GM23338 (cell line): ENCODE results near the gene HGFAC. TPM values are rescaled to one million over a fixed set of nuclear protein-coding genes. Genes with fewer than 3 reads are reported as not detected.

Experiments used
- ATAC-seq: fragments of 200-7000 bp; cut with Tn5 transposase; 3 replicates; pipeline ENCODE4 v1.9.1; 2020
- DNase-seq: peaks from one replicate; pipeline ENCODE4 v3.0.0-alpha.2; 2015; ENCODE audit warnings: low spot score
- H2AFZ ChIP-seq: fragments of 200-600 bp; sonication (generic); 2 replicates; pipeline ENCODE4 v1.8.0; 2016; ENCODE audit warnings: antibody characterized with exemption, mild to moderate bottlenecking, moderate library complexity
- H3F3A ChIP-seq: fragments of 200-600 bp; sonication (generic); replicated peaks from 2 replicates; pipeline ENCODE4 v1.8.0; 2017; ENCODE audit warnings: antibody characterized with exemption, mixed run types, low read depth
- H3K27ac ChIP-seq: fragments of 200-600 bp; sonication (generic); 2 replicates; pipeline ENCODE4 v1.6.1; 2016; ENCODE audit warnings: low read depth
- H3K27me3 ChIP-seq: fragments of 200-600 bp; sonication (generic); 2 replicates; pipeline ENCODE4 v1.8.0; 2016; ENCODE audit warnings: mild to moderate bottlenecking, mixed run types, moderate library complexity; ENCODE audit not compliant: insufficient read depth
- H3K36me3 ChIP-seq: fragments of 200-600 bp; sonication (generic); 2 replicates; pipeline ENCODE4 v1.8.0; 2016; ENCODE audit warnings: mild to moderate bottlenecking; ENCODE audit not compliant: insufficient read depth
- H3K4me1 ChIP-seq: fragments of 200-600 bp; sonication (generic); 2 replicates; pipeline ENCODE4 v1.8.0; 2016; ENCODE audit warnings: mild to moderate bottlenecking, moderate library complexity; ENCODE audit not compliant: insufficient read depth
- H3K4me2 ChIP-seq: fragments of 200-600 bp; sonication (generic); 2 replicates; pipeline ENCODE4 v1.7.1; 2017; ENCODE audit warnings: mixed run types
- H3K4me3 ChIP-seq: fragments of 200-600 bp; sonication (generic); 2 replicates; pipeline ENCODE4 v1.6.1; 2016; ENCODE audit warnings: mixed run types
- H3K79me2 ChIP-seq: fragments of 200-600 bp; sonication (generic); replicated peaks from 2 replicates; pipeline ENCODE4 v1.8.0; 2017; ENCODE audit warnings: mild to moderate bottlenecking; ENCODE audit not compliant: insufficient read depth
- H3K9me2 ChIP-seq: fragments of 200-600 bp; sonication (generic); 2 replicates; pipeline ENCODE4 v1.8.0; 2017; ENCODE audit not compliant: insufficient read depth
- H4K20me1 ChIP-seq: fragments of 200-600 bp; sonication (generic); replicated peaks from 2 replicates; pipeline ENCODE4 v1.8.0; 2017; ENCODE audit warnings: mild to moderate bottlenecking; ENCODE audit not compliant: insufficient read depth
- H3K27ac Mint-ChIP-seq: 2 replicates; pipeline ENCODE4 v1.8.0; 2020; ENCODE audit warnings: inconsistent platforms, mild to moderate bottlenecking, moderate library complexity, mixed read lengths
- H3K27me3 Mint-ChIP-seq: 3 replicates; pipeline ENCODE4 v1.8.0; 2022; ENCODE audit warnings: low read depth, mild to moderate bottlenecking, moderate library complexity, mixed read lengths, inconsistent platforms; ENCODE audit not compliant: insufficient read depth, poor library complexity
- H3K36me3 Mint-ChIP-seq: 3 replicates; pipeline ENCODE4 v1.8.0; 2021; ENCODE audit warnings: low read depth, mild to moderate bottlenecking, inconsistent platforms, moderate library complexity, mixed read lengths
- H3K4me1 Mint-ChIP-seq: 3 replicates; pipeline ENCODE4 v1.8.0; 2020; ENCODE audit warnings: mild to moderate bottlenecking, inconsistent platforms, mixed read lengths
- H3K4me3 Mint-ChIP-seq: 3 replicates; pipeline ENCODE4 v1.8.0; 2021; ENCODE audit warnings: moderate library complexity, mild to moderate bottlenecking, inconsistent platforms, mixed read lengths
- H3K9me3 Mint-ChIP-seq: 3 replicates; pipeline ENCODE4 v1.8.0; 2020; ENCODE audit warnings: moderate library complexity, mild to moderate bottlenecking, inconsistent platforms, mixed read lengths
- CREB1 ChIP-seq: fragments of 250-450 bp; sonication (Bioruptor Pico); IDR thresholded peaks from 2 replicates; pipeline ENCODE4 v1.5.0; 2020; ENCODE audit warnings: low read depth, mild to moderate bottlenecking, moderate library complexity
- CTCF ChIP-seq, 2 experiments: fragments of 200-600 bp in 1 of 2; sonication (generic) in 1 of 2; conservative IDR thresholded peaks; 2 replicates each; pipeline versions ENCODE4 v1.5.1 to v1.6.1; 2016 to 2017; ENCODE audit warnings: antibody characterized with exemption in 2 of 2, low read depth in 2 of 2, mild to moderate bottlenecking in 2 of 2, moderate library complexity in 1 of 2
- ETS1 ChIP-seq: IDR thresholded peaks from 2 replicates; pipeline ENCODE4 v1.6.1; 2016; ENCODE audit warnings: antibody characterized with exemption
- EZH2 ChIP-seq: fragments of 200-600 bp; sonication (generic); IDR thresholded peaks from one replicate; pipeline ENCODE4 v1.8.0; 2017; ENCODE audit warnings: antibody characterized with exemption, mild to moderate bottlenecking, low read depth; ENCODE audit not compliant: unreplicated experiment
- EZH2phosphoT487 ChIP-seq: fragments of 200-600 bp; sonication (generic); IDR thresholded peaks from one replicate; pipeline ENCODE4 v1.8.1; 2018; ENCODE audit warnings: antibody characterized with exemption; ENCODE audit not compliant: unreplicated experiment
- JUNB ChIP-seq: IDR thresholded peaks from one replicate; pipeline ENCODE4 v1.6.1; 2016; ENCODE audit warnings: antibody characterized with exemption; ENCODE audit not compliant: unreplicated experiment
- NANOG ChIP-seq: IDR thresholded peaks from 2 replicates; pipeline ENCODE4 v1.6.1; 2016; ENCODE audit warnings: antibody characterized with exemption, borderline replicate concordance
- POLR2AphosphoS5 ChIP-seq: IDR thresholded peaks from 2 replicates; pipeline ENCODE4 v1.6.1; 2016; ENCODE audit warnings: antibody characterized with exemption, low read depth
- REST ChIP-seq: IDR thresholded peaks from one replicate; pipeline ENCODE4 v1.6.1; 2018; ENCODE audit warnings: antibody characterized with exemption; ENCODE audit not compliant: unreplicated experiment
- STAT1 ChIP-seq: IDR thresholded peaks from one replicate; pipeline ENCODE4 v1.6.1; 2016; ENCODE audit warnings: antibody characterized with exemption; ENCODE audit not compliant: unreplicated experiment
- ZNF114 ChIP-seq: fragments of 250-450 bp; sonication (Bioruptor Pico); IDR thresholded peaks from 2 replicates; pipeline ENCODE4 v1.5.0; 2020; ENCODE audit warnings: mild to moderate bottlenecking, moderate library complexity
- ZNF331 ChIP-seq: fragments of 250-450 bp; sonication (Bioruptor Pico); IDR thresholded peaks from 2 replicates; pipeline ENCODE4 v1.5.0; 2020; ENCODE audit warnings: low read depth, mild to moderate bottlenecking, moderate library complexity
- ZNF462 ChIP-seq: fragments of 250-450 bp; sonication (Bioruptor Pico); IDR thresholded peaks from 2 replicates; pipeline ENCODE4 v1.5.0; 2020; ENCODE audit warnings: mild to moderate bottlenecking, moderate library complexity
- polyA plus RNA-seq: library from polyadenylated mRNA; unstranded; fragments of >200 nt; fragmentation: Nextera tagmentation; extraction: Ambion mirVana; gene quantifications from 2 replicates; pipeline ENCODE4 v1.2.1, GENCODE V29; 2016
- total RNA-seq: library from RNA; depleted of rRNA; stranded (reverse); fragments of >200 nt; shearing (Covaris generic); gene quantifications from 2 replicates; pipeline ENCODE4 v1.2.3, GENCODE V29; 2014

HGFAC gene
- total and polyA plus RNA-seq, 2 experiments from 2014 or later, result 0.94 TPM; not detected in 1

- H3K27me3 Mint-ChIP-seq, result peaks cover 14% of the 10 kb centered on the region
- no peaks in the 10 kb centered on the region for H3K79me2 ChIP-seq
- no peak for ATAC-seq
- no peaks in the 10 kb centered on the region for H3K9me3 Mint-ChIP-seq
- no peak for DNase-seq
- H3K4me2 ChIP-seq, result no peak overlapping the region
- no peaks in the 10 kb centered on the region for H3K9me2 ChIP-seq
- no peaks in the 10 kb centered on the region for H3K36me3 Mint-ChIP-seq
- no peaks in the 10 kb centered on the region for H3F3A ChIP-seq
- H3K4me1 Mint-ChIP-seq, result peaks cover 4% of the 10 kb centered on the region; the same call in 2 of the 3 replicates
- no peaks in the 10 kb centered on the region for H3K4me1 ChIP-seq
- no peaks in the 10 kb centered on the region for H4K20me1 ChIP-seq
- H3K4me3 Mint-ChIP-seq, result no peak overlapping the region
- no peak overlapping the region for H3K4me3 ChIP-seq
- H3K27ac ChIP-seq, result no peak overlapping the region
- H3K27ac Mint-ChIP-seq, result no peak overlapping the region
- H2AFZ ChIP-seq, result no peak overlapping the region
- TF ChIP-seq STAT1, result no peak
- no peak for TF ChIP-seq ETS1
- no peak for TF ChIP-seq JUNB
- no peak for TF ChIP-seq POLR2AphosphoS5
- TF ChIP-seq ZNF114 (CRISPR knock-in tag), result no peak
- no peak for TF ChIP-seq ZNF462 (CRISPR knock-in tag)
- no peak for TF ChIP-seq ZNF331 (CRISPR knock-in tag)
- TF ChIP-seq CTCF (conservative IDR thresholded peaks at IDR 0.05; ENCODE audit: low read depth in 2 of 2), result no peak
- no peak for TF ChIP-seq CREB1 (CRISPR knock-in tag)
- no peak for TF ChIP-seq NANOG
- TF ChIP-seq EZH2, result no peak
- TF ChIP-seq REST, result no peak
- TF ChIP-seq EZH2phosphoT487, result no peak
- H3K36me3 ChIP-seq, result no peaks in the 10 kb centered on the region
- no peaks in the 10 kb centered on the region for H3K27me3 ChIP-seq
Observed at GRCh38 chr4:3417448-3417847, 24.3 kb upstream of the HGFAC start.
